ENCODE results near the gene CDC16.

GRCh38 chr13:114275304-114275703 lies 40.6 kb downstream of the CDC16 start:
- TF ChIP-seq CTCF (conservative IDR thresholded peaks at IDR 0.05; ENCODE audit: low read length) (no peak), EZH2phosphoT487 (IDR thresholded peaks at IDR 0.05; ENCODE audit: borderline replicate concordance) (no peak)

Data from Loucy (cell line).